Measurements from ENCODE around the gene FOXJ1. TPM values are rescaled to one million over a fixed set of nuclear protein-coding genes. Genes with fewer than 3 reads are reported as not detected.
A peak's percentile ranks its signal among the peaks of the same experiment; 100 is the strongest.
"Not testable (repeated sequence)": the region's sequence is repeated elsewhere in the genome, so short reads cannot be mapped to it uniquely, and the experiment has no call there.

Gene FOXJ1
- 2.1 TPM for total RNA-seq (ENCODE audit: unreplicated experiment)
- long read RNA-seq = 0 reads

- Mint-ChIP-seq H3K27ac (ENCODE audit: unreplicated experiment) (no peak within 1 kb of the TSS), H3K27me3 (ENCODE audit: unreplicated experiment) (peaks cover 21% of the 10 kb centered on the region)
Measured at GRCh38 chr17:76141212-76142038, at the start of gene FOXJ1. FOXJ1 (minus strand) TSS chr17:76141245; CDS start chr17:76140395, 850 bp downstream.

GRCh38 chr17:76189741-76190140 lies 48.7 kb upstream of the FOXJ1 start:
- no peak for DNase-seq (ENCODE audit: low spot score)
- no peak for TF ChIP-seq CTCF (IDR thresholded peaks at IDR 0.05; ENCODE audit: unreplicated experiment)
- Mint-ChIP-seq H3K4me3 (ENCODE audit: unreplicated experiment) (peak overlapping the region; percentile 54), H3K9me3 (ENCODE audit: unreplicated experiment) (no peaks in the 10 kb centered on the region), H3K27ac (ENCODE audit: unreplicated experiment) (no peak overlapping the region), H3K27me3 (ENCODE audit: unreplicated experiment) (no peaks in the 10 kb centered on the region), H3K4me1 (ENCODE audit: unreplicated experiment) (peaks cover 30% of the 10 kb centered on the region), H3K36me3 (ENCODE audit: low read depth, unreplicated experiment) (no peaks in the 10 kb centered on the region)

More at GRCh38 chr17:76141212-76142038, at the start of gene FOXJ1:
- no peak for TF ChIP-seq CTCF (IDR thresholded peaks at IDR 0.05; ENCODE audit: unreplicated experiment)
- peaks cover 61% of the 10 kb centered on the region for H3K4me1 Mint-ChIP-seq (ENCODE audit: unreplicated experiment)
- peak; percentile 93 for DNase-seq (ENCODE audit: low spot score)
- H3K36me3 Mint-ChIP-seq (ENCODE audit: low read depth, unreplicated experiment) = peaks cover 10% of the 10 kb centered on the region
- H3K4me3 Mint-ChIP-seq (ENCODE audit: unreplicated experiment) = peak within 1 kb of the TSS; percentile 89
- no peaks in the 10 kb centered on the region for H3K9me3 Mint-ChIP-seq (ENCODE audit: unreplicated experiment)

- no peaks in the 10 kb centered on the region for H3K27me3 Mint-ChIP-seq (ENCODE audit: unreplicated experiment)
- TF ChIP-seq CTCF (IDR thresholded peaks at IDR 0.05; ENCODE audit: unreplicated experiment) = no peak
- DNase-seq (ENCODE audit: low spot score) = no peak
- no peak overlapping the region for H3K27ac Mint-ChIP-seq (ENCODE audit: unreplicated experiment)
- H3K36me3 Mint-ChIP-seq (ENCODE audit: low read depth, unreplicated experiment) = no peaks in the 10 kb centered on the region
- no peaks in the 10 kb centered on the region for H3K9me3 Mint-ChIP-seq (ENCODE audit: unreplicated experiment)
- peak overlapping the region; percentile 54 for H3K4me3 Mint-ChIP-seq (ENCODE audit: unreplicated experiment)
- peaks cover 30% of the 10 kb centered on the region for H3K4me1 Mint-ChIP-seq (ENCODE audit: unreplicated experiment)
Measured at GRCh38 chr17:76189247-76189646, 48.2 kb upstream of the FOXJ1 start.

- H3K4me3 Mint-ChIP-seq (ENCODE audit: unreplicated experiment) = no peak overlapping the region
- peaks cover 22% of the 10 kb centered on the region for H3K4me1 Mint-ChIP-seq (ENCODE audit: unreplicated experiment)
- no peaks in the 10 kb centered on the region for H3K36me3 Mint-ChIP-seq (ENCODE audit: low read depth, unreplicated experiment)
- H3K27me3 Mint-ChIP-seq (ENCODE audit: unreplicated experiment) = no peaks in the 10 kb centered on the region
- no peak for TF ChIP-seq CTCF (IDR thresholded peaks at IDR 0.05; ENCODE audit: unreplicated experiment)
- no peak overlapping the region for H3K27ac Mint-ChIP-seq (ENCODE audit: unreplicated experiment)
- no peak for DNase-seq (ENCODE audit: low spot score)
- no peaks in the 10 kb centered on the region for H3K9me3 Mint-ChIP-seq (ENCODE audit: unreplicated experiment)
Measured at GRCh38 chr17:76188213-76189016, 47.4 kb upstream of the FOXJ1 start.

- H3K9me3 Mint-ChIP-seq (ENCODE audit: unreplicated experiment); H3K4me3 Mint-ChIP-seq (ENCODE audit: unreplicated experiment); H3K36me3 Mint-ChIP-seq (ENCODE audit: low read depth, unreplicated experiment); H3K27me3 Mint-ChIP-seq (ENCODE audit: unreplicated experiment); H3K27ac Mint-ChIP-seq (ENCODE audit: unreplicated experiment); DNase-seq (ENCODE audit: low spot score); H3K4me1 Mint-ChIP-seq (ENCODE audit: unreplicated experiment): not testable (repeated sequence)
Measured at GRCh38 chr17:76186774-76187173, 45.7 kb upstream of the FOXJ1 start.
